Bladder microvascular endothelial cell (primary cell): ENCODE data around the gene ISG20L2. TPM values are rescaled to one million over a fixed set of nuclear protein-coding genes. Genes with fewer than 3 reads are reported as not detected.

Experiments
- total RNA-seq: library from RNA; depleted of rRNA; stranded (reverse); fragments of >200 nt; gene quantifications from 2 replicates; pipeline ENCODE4 v1.2.3, GENCODE V29; 2014

The ISG20L2 gene, protein sequence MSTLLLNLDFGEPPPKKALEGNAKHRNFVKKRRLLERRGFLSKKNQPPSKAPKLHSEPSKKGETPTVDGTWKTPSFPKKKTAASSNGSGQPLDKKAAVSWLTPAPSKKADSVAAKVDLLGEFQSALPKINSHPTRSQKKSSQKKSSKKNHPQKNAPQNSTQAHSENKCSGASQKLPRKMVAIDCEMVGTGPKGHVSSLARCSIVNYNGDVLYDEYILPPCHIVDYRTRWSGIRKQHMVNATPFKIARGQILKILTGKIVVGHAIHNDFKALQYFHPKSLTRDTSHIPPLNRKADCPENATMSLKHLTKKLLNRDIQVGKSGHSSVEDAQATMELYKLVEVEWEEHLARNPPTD
- 4.4 and 9.9 TPM in 2 replicates for total RNA-seq

GRCh38 chr1:156728599-156729462 lies at the start of gene ISG20L2:
Gene ISG20L2, minus strand, starts transcription at chr1:156728766. Its CDS starts 1,114 bp downstream, at chr1:156727652.

GRCh38 chr1:156767101-156767878 lies 38.7 kb upstream of the ISG20L2 start, which contains the start of gene PRCC:
Gene PRCC, plus strand, starts transcription at chr1:156767535. Its CDS starts 237 bp downstream, at chr1:156767772.

GRCh38 chr1:156751451-156751756 lies 22.8 kb upstream of the ISG20L2 start, which contains the start of gene HDGF:
Gene HDGF, minus strand, starts transcription at chr1:156751675. Its CDS starts 246 bp downstream, at chr1:156751429.

DNA sequence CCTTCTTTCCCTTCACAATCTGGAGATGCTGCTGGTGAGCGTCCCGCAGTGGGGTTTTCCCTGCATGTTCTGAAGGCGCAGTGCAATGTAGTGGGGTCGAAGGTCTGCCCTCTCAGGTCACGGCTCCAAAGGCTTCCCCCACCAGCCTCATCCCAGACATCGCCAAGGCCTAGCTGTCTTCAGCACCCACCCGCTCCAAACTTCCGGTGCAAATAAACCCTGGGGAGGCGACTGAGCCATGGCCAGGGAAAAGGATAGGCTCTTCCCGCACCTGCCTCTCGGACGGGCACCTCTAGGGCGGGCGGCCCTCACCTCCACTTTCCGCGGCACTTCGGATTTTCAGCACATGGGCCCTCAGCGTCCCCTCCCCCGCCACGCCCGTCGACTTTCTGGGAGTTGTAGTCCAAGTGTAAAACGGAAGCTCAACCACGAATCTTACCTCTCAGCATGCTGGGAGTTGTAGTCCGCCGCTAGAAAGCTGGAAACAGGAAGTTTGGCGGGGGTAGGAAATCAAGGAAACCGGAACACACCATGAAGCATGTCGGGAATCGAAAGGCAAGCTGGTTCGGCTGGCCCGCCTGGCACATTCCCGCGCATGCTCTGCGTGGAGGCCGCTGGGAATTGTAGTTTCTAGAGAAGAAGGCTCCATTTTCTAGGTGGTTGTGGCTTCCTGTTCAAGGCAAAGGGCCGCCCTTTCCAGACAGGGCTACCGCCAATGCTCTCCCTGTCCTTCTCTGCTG lies 12.3 kb upstream of the ISG20L2 start, which contains the start of gene MRPL24:
Gene MRPL24 (minus strand): TSS at position 348 of the 740 bp plus-strand sequence. CDS start 2,384 bp downstream, outside the sequence.

DNA sequence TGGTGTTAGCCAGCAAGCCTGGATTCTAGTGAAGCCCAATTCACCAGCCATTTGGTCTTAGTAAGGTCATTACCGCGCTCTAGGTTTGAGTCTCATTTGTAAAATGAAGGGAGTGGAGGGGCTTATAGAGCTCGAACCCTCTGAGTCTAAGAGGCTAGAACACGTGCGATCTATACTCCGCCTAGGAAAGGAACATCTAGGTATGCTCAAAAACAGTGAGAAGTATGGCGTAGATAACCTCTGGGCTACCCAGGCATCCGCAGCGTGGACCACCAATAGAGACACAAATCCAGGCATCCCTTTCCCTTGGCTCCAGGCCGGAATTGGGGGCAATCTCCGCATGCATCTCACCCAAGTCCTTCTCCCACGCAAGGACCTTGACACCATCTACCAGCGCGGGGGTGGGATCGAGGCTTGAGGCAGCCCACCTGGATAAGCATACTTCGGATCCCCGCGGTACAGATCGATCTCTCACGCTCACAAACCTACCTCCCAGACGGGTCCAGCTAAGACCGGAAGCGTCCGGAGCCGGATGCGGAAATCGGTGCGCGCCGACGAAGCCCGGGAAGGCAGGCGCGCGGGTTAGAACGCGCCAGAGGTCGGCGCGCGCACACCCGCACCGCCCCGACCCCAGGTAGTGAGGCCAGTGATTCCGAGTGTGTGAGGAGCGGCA lies 504 bp downstream of the ISG20L2 start, which contains the start of gene METTL25B:
Gene METTL25B (plus strand): TSS at position 544 of the 673 bp plus-strand sequence. CDS start 636 bp downstream, outside the sequence.

DNA sequence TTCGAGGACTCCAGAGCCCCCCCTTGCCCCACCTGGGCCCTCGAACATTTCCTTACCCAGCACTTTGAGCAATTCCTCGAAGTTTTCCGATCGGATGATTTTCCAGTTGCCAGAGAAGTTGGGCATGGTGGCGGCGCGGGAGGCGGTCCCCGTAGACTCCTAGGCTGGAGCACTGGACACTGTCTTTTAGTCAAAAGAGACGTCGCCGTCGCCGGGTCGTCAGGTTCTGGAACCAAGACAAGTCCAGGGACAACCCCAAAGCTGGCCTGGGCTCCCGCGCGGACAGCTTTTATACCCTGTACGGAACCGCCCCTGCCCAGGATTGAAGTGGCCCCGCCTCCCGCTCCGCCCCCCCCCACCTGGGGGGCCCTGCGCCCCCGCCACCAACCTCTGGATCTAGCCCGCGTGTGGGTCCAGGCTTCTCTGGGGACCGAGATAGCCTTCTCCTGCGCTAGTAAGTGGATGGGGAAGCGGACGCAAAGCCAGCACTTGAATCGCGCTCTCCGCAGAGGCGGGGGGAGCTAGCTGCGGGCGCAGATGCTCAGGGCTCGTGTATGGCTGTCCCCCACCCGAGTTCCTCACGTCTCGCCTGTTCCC lies 23.1 kb downstream of the ISG20L2 start, which contains the start of gene CRABP2:
Gene CRABP2 (minus strand): TSS at position 263 of the 597 bp plus-strand sequence. CDS start 137 bp downstream, at position 126.

DNA sequence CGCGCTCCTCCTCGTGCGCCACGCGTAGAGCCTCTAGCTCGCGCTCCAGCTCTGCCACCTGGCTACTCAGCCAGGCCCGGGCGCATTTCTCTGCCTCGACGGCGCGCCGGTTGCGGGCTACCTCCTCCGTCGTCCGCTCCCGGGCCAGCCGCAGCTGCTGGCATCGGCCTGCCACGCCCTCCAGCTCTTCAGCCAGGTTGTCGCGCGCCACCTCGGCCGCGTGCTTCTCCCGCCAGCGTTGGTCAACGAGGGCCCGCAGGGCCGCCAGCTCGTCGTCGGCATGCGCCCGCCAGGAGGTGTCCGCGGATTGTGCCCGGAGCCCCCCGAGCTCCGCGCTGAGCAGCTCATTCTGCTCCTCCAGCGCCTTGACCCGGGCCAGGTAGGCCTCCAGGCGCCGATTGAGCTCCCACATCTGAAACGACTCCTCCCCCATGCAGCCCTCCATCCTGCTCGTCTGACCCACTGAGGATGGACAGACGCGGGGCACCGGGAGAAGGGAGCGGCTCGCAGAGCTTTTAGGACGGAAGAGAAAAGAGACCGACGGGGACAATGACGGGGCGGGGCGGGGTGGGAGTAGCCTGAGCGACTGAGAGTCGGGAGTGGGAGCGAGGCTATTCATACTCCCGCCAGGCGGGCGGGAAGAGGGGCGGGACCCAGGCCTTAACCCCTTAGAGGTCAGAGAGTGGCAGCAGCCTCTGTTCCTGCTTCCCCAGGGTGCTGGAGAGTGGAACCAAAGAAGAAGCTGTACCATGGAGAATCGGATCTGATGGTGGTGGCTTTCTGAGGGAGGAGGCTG lies 51.5 kb downstream of the ISG20L2 start, which contains the start of gene NES:
Gene NES (minus strand): TSS at position 588 of the 796 bp plus-strand sequence. CDS start 143 bp downstream, at position 445.

Other genes with a start within 250 kb of the ISG20L2 start
- 4.7 and 11.6 TPM in 2 replicates for gene MEF2D, start 228.0 kb downstream of the ISG20L2 start, total RNA-seq
- 17.2 and 21.5 TPM in 2 replicates for gene IQGAP3, start 156.2 kb downstream of the ISG20L2 start, total RNA-seq
- not detected in 2 replicates for gene TTC24, start 149.0 kb downstream of the ISG20L2 start, total RNA-seq
- 52.5 and 61.0 TPM in 2 replicates for gene NAXE, start 137.0 kb downstream of the ISG20L2 start, total RNA-seq
- 11.2 and 25.0 TPM in 2 replicates for gene GPATCH4, start 127.3 kb downstream of the ISG20L2 start, total RNA-seq
- not detected in 2 replicates for gene HAPLN2, start 109.4 kb downstream of the ISG20L2 start, total RNA-seq
- not detected in 2 replicates for gene BCAN, start 86.6 kb downstream of the ISG20L2 start, total RNA-seq
- 81.5 and 125 TPM in 2 replicates for gene NES, start 51.4 kb downstream of the ISG20L2 start, total RNA-seq
- gene CRABP2, start 23.2 kb downstream of the ISG20L2 start, total RNA-seq, result not detected in 2 replicates
- 5.7 and 13.2 TPM in 2 replicates for gene METTL25B, start 297 bp downstream of the ISG20L2 start, total RNA-seq
- 38.3 and 49.1 TPM in 2 replicates for gene MRPL24, start 12.3 kb upstream of the ISG20L2 start, total RNA-seq
- 155 and 276 TPM in 2 replicates for gene HDGF, start 22.9 kb upstream of the ISG20L2 start, total RNA-seq
- gene PRCC, start 38.8 kb upstream of the ISG20L2 start, total RNA-seq, result 8.1 and 16.3 TPM in 2 replicates
- gene SH2D2A, start 88.1 kb upstream of the ISG20L2 start, total RNA-seq, result not detected in 2 replicates
- not detected in 2 replicates for gene INSRR, start 130.4 kb upstream of the ISG20L2 start, total RNA-seq
- 0.06 TPM in 1 of 2 replicates, not detected in the other for gene NTRK1, start 132.1 kb upstream of the ISG20L2 start, total RNA-seq
- gene PEAR1, start 165.0 kb upstream of the ISG20L2 start, total RNA-seq, result 11.0 and 35.0 TPM in 2 replicates
- 0.16 and 0.19 TPM in 2 replicates for gene LRRC71, start 191.9 kb upstream of the ISG20L2 start, total RNA-seq